ENCODE measurements around the gene GPR42. TPM values are rescaled to one million over a fixed set of nuclear protein-coding genes. Genes with fewer than 3 reads are reported as not detected.

Gene GPR42
- total and polyA plus RNA-seq, 2 donors (not counting 1 experiment from before 2014, with no cell fraction given), result 0.10 TPM; not detected in 1

GRCh38 chr19:35375505-35376307 lies 4.8 kb downstream of the GPR42 start:
- TF ChIP-seq EZH2 (IDR thresholded peaks at IDR 0.05; ENCODE audit: borderline replicate concordance, insufficient read depth, low read depth, low read length, poor library complexity, severe bottlenecking) (no peak), CTCF (IDR thresholded peaks at IDR 0.05) (peak; percentile 13)
- 95% methylated on average over 9 of the region's 12 CpGs for whole genome bisulfite sequencing (ENCODE audit: insufficient coverage)
- Histone ChIP-seq H3K79me2 (ENCODE audit: control insufficient read depth, insufficient read depth, low read length) (no peaks in the 10 kb centered on the region), H3K27ac (ENCODE audit: low read length in 2 of 2) (no peak overlapping the region), H2AFZ (ENCODE audit: insufficient read depth, low read depth, low read length, poor library complexity, severe bottlenecking) (no peak overlapping the region), H4K20me1 (ENCODE audit: control insufficient read depth, insufficient read depth, low read length, poor library complexity, severe bottlenecking) (no peaks in the 10 kb centered on the region), H3K4me3 (ENCODE audit: control extremely low read depth in 1 of 5, extremely low read depth in 1 of 5, insufficient read depth in 1 of 5, low read depth in 2 of 5, low read length in 4 of 5) (no peak overlapping the region), H3K4me2 (replicated peaks; ENCODE audit: low read depth, low read length, poor library complexity, severe bottlenecking) (no peak overlapping the region), H3K36me3 (replicated peaks in 1 of 2; ENCODE audit: control extremely low read depth in 1 of 2, control insufficient read depth in 1 of 2, extremely low read depth in 1 of 2, insufficient read depth in 2 of 2, low read length in 1 of 2) (no peaks in the 10 kb centered on the region), H3K9me3 (ENCODE audit: control extremely low read depth in 1 of 3, control insufficient read depth in 2 of 3, insufficient read depth in 1 of 3, low read length in 2 of 3) (peaks cover 0 to 4% (median 1%) of the 10 kb centered on the region in 3 donors), H3K9ac (ENCODE audit: low read length) (no peak overlapping the region), H3K27me3 (replicated peaks in 1 of 4; ENCODE audit: control extremely low read depth in 1 of 4, control insufficient read depth in 3 of 4, insufficient read depth in 4 of 4, low read length in 3 of 4) (no peaks in the 10 kb centered on the region), H3K4me1 (ENCODE audit: control insufficient read depth in 2 of 2, insufficient read depth in 2 of 2, low read length in 2 of 2) (peaks cover 13 to 14% of the 10 kb centered on the region in 2 donors)
- ATAC-seq (ENCODE audit: low read depth), result no peak
- no peaks in the 10 kb centered on the region for H3K9me3 Mint-ChIP-seq (ENCODE audit: insufficient read depth)
- intact Hi-C loops (cut with micrococcal nuclease), result no loop called here
- H3K4me3 Mint-ChIP-seq, result no peak overlapping the region
- no peak overlapping the region for H3K27ac Mint-ChIP-seq
- peaks cover 18% of the 10 kb centered on the region for H3K4me1 Mint-ChIP-seq
- no peaks in the 10 kb centered on the region for H3K27me3 Mint-ChIP-seq
- POLR2A ChIA-PET, result no interaction called here
- CTCF ChIA-PET, result interaction anchor here (1.1 kb wide), 1 partner anchor 23 kb away, joined by 5 read pairs; no protein-coding TSS in a partner anchor
- DNase-seq, result no peak

- no peak overlapping the region for H3K27ac ChIP-seq (ENCODE audit: low read length in 2 of 2)
- TF ChIP-seq CTCF (IDR thresholded peaks at IDR 0.05) (no peak), EZH2 (IDR thresholded peaks at IDR 0.05; ENCODE audit: borderline replicate concordance, insufficient read depth, low read depth, low read length, poor library complexity, severe bottlenecking) (no peak)
- no peaks in the 10 kb centered on the region for H3K27me3 ChIP-seq (replicated peaks in 1 of 4; ENCODE audit: control extremely low read depth in 1 of 4, control insufficient read depth in 3 of 4, insufficient read depth in 4 of 4, low read length in 3 of 4)
- H3K27me3 Mint-ChIP-seq, result peaks cover 10% of the 10 kb centered on the region
- intact Hi-C loops (cut with micrococcal nuclease), result no loop called here
- no peak overlapping the region for H3K9ac ChIP-seq (ENCODE audit: low read length)
- peaks cover 13 to 14% of the 10 kb centered on the region in 2 donors for H3K4me1 ChIP-seq (ENCODE audit: control insufficient read depth in 2 of 2, insufficient read depth in 2 of 2, low read length in 2 of 2)
- H3K79me2 ChIP-seq (ENCODE audit: control insufficient read depth, insufficient read depth, low read length), result no peaks in the 10 kb centered on the region
- peaks cover 18% of the 10 kb centered on the region for H3K4me1 Mint-ChIP-seq
- POLR2A ChIA-PET, result no interaction called here
- H3K4me2 ChIP-seq (replicated peaks; ENCODE audit: low read depth, low read length, poor library complexity, severe bottlenecking), result no peak overlapping the region
- H3K36me3 ChIP-seq (replicated peaks in 1 of 2; ENCODE audit: control extremely low read depth in 1 of 2, control insufficient read depth in 1 of 2, extremely low read depth in 1 of 2, insufficient read depth in 2 of 2, low read length in 1 of 2), result no peaks in the 10 kb centered on the region
- H3K9me3 Mint-ChIP-seq (ENCODE audit: insufficient read depth), result no peaks in the 10 kb centered on the region
- no peak overlapping the region for H3K4me3 Mint-ChIP-seq
- 67% methylated on average over 1 of the region's 1 CpG for whole genome bisulfite sequencing (ENCODE audit: insufficient coverage)
- H2AFZ ChIP-seq (ENCODE audit: insufficient read depth, low read depth, low read length, poor library complexity, severe bottlenecking), result no peak overlapping the region
- H3K27ac Mint-ChIP-seq, result no peak overlapping the region
- peaks cover 0 to 4% (median 1%) of the 10 kb centered on the region in 3 donors for H3K9me3 ChIP-seq (ENCODE audit: control extremely low read depth in 1 of 3, control insufficient read depth in 2 of 3, insufficient read depth in 1 of 3, low read length in 2 of 3)
- no peaks in the 10 kb centered on the region for H4K20me1 ChIP-seq (ENCODE audit: control insufficient read depth, insufficient read depth, low read length, poor library complexity, severe bottlenecking)
- ATAC-seq (ENCODE audit: low read depth) (no peak), DNase-seq (no peak)
- no peak overlapping the region for H3K4me3 ChIP-seq (ENCODE audit: control extremely low read depth in 1 of 5, extremely low read depth in 1 of 5, insufficient read depth in 1 of 5, low read depth in 2 of 5, low read length in 4 of 5)
- CTCF ChIA-PET, result interaction anchor here (1.0 to 2.0 kb wide), 4 partner anchors 25 to 99 kb away, joined by 3 to 5 read pairs (median 4); no protein-coding TSS in a partner anchor
Observed at GRCh38 chr19:35377656-35378055, 6.8 kb downstream of the GPR42 start.

Measured in B cell (primary cell).